Stimulated activated CD8-positive, alpha-beta memory T cell treated with anti-CD3 and anti-CD28 coated beads, Interleukin-12 subunit alpha, Interleukin-12 subunit beta, amount 100 ng/mL, for 1 hour (primary cell): Measurements from ENCODE around the gene CCDC90B.
A peak's percentile ranks its signal among the peaks of the same experiment; 100 is the strongest.
"Not testable (repeated sequence)": the region's sequence is repeated elsewhere in the genome, so short reads cannot be mapped to it uniquely, and the experiment has no call there.

Experiments
- DNase-seq: peaks from one replicate; pipeline ENCODE4 v3.0.0-alpha.2; 2020; ENCODE audit warnings: low read depth

CCDC90B gene, protein sequence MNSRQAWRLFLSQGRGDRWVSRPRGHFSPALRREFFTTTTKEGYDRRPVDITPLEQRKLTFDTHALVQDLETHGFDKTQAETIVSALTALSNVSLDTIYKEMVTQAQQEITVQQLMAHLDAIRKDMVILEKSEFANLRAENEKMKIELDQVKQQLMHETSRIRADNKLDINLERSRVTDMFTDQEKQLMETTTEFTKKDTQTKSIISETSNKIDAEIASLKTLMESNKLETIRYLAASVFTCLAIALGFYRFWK

DNA sequence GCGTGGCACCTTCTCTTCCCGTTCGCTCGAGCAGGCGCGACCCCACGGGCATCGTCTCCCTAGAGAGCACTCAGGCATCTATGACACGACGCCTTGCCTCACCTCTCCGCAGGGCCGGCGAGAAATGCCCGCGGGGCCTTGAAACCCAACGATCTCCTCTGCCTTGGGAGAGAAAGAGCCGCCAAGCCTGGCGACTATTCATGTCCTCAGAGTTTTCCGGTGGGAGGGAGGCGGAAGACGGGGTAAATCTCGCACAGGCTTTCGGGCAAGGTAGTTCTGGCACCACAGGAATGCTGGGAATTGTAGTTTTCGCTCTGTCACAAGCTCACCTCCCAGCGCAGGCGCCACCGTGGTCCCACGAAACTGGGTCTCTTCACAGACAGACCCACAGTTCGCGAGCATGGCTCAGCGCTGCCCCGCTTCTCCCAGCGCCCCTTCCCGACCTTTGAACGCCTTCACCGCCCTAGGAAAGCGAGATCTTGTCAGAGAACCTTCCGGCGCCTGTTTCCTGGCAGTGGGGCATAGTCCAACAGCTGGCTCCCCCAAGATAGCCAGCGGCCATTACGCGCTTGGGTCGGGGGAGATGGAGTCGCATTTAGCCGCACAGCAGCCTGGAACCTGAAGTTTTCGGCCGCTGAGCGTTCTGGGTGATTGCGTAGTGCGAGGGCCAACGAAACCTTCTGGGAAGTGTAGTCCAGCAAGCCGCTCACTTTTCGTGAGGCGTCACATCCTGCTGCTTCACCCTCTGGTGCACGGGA lies at the start of gene CCDC90B:
Gene CCDC90B (minus strand): TSS at position 597 of the 758 bp plus-strand sequence. CDS start 395 bp downstream, at position 202.
- peak; percentile 87 for DNase-seq

DNA sequence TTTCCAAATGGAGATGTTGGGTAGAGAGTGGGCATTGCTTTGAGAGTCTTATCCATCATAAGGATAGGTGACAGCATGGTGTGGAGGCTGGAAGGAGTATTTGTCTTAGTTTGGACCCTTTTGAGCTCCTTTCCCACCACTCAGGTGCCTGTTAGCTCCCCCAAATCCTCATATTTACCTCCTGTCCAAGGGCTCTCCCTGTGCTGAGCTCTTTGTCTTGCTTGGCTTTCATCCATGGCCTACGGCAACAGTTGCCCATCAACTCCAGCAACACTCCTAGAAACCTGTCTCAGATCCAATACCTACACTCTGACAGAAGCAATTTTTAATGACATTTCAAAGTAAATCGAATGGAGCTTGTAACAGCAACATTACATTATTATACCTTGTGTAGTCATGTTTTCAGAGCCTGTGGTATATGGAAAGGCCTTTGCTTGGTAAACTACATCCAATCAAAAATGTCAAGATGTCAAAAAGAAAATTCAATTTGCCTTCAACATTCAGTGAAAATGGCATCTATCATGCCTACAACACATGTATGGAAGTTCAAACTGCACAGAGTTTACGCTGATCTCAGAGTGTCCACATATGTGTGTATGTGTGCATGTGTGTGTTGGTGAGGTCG lies 49.4 kb upstream of the CCDC90B start:
- DNase-seq = no peak

DNA sequence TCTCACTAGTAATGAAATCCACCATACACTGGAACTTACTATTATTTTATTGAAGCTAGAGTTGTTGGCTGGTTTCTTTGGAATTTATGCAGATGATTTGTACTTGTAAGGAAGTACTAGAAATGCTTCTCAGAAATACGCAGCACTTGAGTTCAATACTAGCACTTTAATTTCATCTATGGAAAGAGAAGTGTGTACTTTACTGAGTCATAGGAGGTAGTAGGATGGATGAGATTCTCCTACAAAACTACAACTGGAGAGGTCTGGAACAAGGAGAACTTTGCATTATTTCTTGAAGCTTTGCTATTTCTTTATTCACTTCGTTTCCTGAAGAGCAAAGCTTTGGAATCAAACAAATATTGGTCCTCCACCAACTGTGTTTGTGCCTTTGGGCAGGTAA lies 44.1 kb upstream of the CCDC90B start:
- DNase-seq = no peak

DNA sequence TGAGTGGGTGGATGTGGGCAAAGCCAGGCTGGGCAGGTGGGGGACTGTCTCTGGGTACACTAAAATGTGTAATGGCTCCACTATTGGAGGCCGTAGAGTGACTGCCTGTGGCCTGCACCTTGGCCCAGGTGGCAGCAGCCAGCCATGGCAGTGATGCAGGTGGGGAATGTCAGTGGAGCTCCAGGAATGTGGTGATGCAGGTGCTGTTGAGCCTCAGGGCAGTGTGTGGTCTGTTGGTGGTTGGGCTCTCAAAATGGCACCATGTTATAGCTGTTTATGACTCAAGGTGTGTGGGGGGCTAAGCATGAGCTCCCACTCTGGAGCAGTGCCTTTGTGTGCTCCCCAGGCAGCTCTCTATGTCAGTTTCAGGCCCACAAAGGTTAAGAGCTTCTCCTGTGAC lies 40.2 kb upstream of the CCDC90B start:
- no peak for DNase-seq

DNA sequence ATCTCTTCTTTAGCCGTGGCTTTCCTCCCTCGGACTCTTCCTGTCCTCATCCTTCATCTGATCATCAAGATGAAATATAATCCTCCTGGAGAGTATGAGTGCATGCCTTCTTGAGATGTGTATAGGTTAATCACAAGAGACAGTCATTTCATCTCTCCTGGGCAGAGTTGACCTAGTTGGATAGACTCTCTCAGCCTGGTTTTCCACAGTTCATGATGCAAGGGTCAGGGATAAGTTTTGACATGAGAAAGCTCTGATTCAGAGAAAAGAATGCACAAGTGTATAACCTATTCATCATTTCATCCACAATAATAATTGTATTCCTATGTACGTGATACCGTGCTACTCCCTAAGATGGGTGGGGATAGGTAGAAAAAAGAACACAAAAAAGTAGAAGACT lies 33.2 kb upstream of the CCDC90B start:
- no peak for DNase-seq

DNA sequence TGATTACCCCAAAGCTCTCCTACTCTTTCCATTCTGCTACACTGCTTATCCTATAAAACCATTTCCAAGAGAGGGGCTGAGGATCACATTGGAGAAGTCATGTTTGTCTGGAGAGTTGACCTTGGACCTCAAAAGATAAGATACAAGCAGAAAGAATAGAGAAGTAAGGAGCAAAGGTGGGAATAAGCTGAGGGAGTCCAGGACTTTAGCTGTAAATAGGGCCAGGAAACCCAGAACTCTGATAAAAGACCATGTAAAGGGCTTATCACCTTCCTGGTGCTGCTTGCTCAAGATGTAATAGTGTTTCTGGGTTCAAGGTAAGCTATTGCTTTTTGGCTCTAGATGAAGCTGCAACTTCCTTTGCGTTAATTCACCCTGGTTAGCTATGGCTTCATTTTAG lies 32.8 kb upstream of the CCDC90B start:
- DNase-seq = no peak

DNA sequence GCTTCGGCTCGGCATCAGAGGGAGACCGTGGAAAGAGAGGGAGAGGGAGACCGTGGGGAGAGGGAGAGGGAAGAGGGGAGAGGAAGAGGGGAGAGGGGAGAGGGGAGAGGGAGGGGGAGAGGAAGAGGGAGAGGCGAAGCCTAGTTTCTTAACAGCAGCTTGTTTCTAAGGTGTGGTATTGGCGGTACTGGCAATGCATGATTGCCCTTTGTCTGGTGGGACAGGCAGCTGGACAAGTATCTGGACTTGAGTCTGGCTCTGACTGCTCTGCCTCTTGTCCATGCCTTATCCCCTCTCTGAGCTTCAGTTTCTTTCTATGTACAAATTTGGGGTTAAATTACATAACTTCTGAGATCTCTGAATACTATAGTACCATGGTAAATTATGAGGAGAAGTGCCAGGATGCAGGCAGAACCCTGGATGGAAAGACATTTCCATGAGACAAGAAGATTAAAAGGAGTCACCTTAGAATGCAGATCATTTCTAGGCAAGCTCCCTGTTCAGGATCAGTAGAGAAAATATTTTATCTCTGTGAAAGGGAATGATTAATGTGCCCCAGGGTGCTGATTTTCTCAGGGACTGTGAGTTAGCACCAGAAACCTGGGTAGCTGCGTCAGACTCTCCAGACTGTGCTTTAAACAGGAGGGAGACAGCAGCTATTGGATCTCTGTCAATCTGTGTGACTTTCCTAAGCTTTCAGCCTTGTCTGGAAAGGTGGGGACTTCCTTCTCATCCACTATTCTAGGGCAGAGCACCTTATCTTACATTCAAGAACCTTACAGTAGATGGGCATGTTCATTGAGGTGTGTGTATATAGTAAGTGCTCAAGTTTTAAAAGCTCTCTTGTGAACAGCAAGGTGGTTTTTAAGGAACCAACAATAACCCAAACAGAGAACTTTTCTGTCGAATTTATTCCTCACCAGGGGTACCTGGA lies 31.9 kb upstream of the CCDC90B start:
- DNase-seq = no peak

DNA sequence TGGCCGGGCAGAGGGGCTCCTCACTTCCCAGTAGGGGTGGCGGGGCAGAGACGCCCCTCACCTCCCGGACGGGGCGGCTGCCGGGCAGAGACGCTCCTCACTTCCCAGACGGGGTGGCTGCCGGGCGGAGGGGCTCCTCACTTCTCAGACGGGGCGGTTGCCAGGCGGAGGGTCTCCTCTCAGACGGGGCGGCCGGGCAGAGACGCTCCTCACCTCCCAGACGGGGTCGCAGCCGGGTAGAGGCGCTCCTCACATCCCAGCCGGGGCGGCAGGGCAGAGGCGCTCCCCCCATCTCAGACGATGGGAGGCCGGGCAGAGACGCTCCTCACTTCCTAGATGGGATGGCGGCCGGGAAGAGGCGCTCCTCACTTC lies 30.7 kb upstream of the CCDC90B start:
- not testable (repeated sequence) for DNase-seq

DNA sequence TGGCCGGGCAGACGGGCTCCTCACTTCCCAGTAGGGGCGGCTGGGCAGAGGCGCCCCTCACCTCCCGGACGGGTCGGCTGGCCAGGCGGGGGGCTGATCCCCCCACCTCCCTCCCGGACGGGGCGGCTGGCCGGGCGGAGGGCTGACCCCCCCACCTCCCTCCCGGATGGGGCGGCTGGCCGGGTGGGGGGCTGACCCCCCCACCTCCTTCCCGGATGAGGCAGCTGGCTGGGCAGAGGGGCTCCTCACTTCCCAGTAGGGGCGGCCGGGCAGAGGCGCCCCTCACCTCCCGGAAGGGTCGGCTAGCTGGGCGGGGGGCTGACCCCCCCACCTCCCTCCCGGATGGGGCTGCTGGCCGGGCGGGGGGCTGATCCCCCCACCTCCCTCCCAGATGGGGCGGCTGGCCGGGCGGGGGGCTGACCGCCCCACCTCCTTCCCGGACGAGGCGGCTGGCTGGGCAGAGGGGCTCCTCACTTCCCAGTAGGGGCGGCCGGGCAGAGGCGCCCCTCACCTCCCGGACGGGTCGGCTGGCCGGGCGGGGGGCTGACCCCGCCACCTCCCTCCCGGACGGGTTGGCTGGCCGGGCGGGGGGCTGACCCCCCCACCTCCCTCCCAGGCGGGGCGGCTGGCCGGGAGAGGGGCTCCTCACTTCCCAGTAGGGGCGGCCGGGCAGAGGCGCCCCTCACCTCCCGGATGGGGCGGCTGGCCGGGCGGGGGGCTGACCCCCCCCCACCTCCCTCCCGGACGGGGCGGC lies 30.2 kb upstream of the CCDC90B start:
- not testable (repeated sequence) for DNase-seq

DNA sequence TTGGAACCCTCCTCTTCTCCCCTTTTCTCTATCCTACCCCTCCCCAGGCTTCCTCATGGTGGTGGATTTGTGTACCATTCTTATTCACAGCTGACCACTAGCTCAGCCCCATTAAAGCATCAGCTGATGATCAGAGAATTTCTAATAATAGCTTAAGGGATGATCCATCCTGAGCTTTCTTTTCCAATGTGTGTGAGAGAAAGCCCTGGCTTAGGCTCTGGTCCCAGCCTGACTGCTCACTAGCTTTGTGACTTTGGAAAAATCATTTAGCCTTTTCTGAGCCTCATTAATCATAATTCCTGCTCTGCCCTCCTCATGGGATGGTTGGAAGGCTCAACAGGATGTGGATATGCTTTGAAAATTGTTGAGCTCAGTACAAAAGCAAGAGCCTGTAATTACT lies 26.3 kb upstream of the CCDC90B start:
- DNase-seq = no peak

DNA sequence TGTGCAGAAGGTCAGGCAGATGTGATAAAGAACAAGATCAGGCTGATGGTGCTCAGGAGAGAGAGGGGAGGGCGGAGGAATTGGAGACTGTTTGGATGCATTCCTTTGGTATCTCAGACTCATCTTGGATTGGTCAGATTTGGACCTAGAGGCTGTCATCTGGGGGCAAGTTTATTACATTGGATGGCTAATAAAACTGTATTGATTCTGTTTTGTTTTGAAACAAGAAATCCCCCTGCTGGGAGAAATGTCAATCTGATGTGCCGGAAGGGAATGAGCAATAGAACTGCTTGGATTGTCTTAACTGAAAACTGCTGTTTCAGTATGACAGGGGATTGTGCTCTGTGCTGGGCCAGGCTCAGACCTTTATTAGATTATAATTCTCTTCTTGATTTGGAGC lies 25.5 kb upstream of the CCDC90B start:
- no peak for DNase-seq

DNA sequence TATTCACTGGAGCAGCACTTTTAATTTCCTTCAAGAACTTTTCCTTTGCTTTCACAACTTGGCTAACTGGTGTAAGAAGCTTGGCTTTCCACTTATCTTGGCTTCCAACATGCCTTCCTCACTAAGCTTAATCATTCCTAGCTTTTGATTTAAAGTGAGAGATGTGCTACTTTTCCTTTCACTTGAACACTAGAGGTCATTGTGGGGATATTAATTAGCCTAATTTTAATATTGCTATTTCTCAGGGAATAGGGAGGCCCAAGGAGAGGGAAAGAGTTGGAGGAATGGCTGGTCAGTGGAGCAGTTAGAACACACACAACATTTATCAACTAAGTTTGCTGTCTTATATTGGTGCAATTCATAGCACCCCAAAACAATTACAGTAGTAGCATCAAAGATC lies 24.6 kb upstream of the CCDC90B start:
- no peak for DNase-seq

DNA sequence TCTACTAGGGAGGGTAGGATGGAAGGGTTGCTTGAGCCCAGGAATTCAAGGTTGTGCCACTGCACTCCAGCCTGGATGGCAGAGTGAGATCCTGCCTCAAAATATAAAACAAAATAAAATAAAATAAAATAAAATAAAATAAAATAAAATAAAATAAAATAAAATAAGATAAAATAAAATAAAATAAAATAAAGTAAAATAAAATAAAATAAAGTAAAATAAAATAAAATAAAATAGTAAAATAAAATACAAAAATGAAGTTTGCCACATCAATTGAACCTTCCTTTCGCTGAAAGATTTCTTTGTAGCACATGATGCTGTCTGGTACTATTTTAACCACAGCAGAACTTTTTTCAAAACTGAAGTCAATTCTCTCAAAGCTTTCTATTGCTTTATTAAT lies 22.4 kb upstream of the CCDC90B start:
- DNase-seq = not testable (repeated sequence)

DNA sequence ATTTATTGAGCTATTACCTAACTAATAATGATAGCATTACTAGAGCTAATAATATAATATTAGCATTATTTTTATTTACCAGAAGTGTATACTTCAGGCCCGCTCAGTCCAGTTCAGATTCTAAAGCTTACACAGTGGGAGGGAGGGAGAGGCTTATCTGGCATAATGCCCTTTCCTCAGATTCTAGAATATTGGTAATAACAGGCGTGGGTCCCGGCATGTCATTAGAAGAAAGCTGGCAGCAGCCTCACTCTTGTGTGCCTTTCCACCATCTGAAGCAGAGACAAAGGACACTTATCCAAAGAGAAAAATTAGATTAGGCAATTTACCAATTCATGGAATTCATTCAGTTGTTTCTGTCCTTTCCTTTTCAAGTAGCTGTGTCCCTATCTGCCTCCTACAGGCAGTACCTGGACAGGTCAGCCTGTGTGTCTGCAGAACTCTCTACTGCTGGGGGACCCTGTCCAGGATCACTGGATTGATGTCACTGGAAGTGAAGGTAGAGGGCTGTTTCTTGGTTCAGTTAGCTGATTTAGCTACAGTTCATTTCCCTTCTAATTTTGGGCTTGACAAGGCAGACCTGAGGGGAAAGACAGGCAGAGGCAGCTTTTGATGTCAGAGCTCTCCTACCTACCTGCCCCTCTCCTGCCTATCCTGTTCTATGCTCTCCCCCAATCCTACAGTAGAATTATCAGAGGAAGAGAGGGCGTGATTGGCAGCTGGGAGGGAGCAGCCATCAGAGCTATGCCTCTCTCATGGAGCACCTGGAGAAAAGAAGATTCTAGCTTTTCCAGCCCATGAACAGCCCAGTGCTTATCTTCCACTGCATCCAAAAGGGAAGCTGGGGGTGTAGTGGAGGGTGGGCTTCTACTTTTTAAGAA lies 20.3 kb upstream of the CCDC90B start:
- DNase-seq = no peak

DNA sequence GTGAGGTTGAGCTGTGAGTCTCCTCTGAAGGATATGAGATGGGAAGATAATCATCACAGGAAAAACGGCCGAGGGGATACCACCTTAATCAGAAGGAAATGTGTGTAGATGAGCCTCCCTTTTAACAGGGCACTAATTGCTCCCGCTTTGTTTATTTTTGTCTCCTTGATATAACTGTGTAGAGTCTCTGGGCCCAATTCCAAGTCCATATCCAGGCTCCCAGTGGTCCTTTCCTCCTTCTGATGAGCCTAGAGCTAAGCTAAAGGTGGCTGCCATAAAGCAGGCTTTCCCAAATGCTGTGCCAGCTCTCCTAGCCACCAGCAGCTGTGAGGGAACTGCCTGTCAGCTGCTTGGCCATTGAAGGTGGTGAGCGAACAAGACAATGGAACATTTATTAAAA lies 17.1 kb upstream of the CCDC90B start:
- no peak for DNase-seq

DNA sequence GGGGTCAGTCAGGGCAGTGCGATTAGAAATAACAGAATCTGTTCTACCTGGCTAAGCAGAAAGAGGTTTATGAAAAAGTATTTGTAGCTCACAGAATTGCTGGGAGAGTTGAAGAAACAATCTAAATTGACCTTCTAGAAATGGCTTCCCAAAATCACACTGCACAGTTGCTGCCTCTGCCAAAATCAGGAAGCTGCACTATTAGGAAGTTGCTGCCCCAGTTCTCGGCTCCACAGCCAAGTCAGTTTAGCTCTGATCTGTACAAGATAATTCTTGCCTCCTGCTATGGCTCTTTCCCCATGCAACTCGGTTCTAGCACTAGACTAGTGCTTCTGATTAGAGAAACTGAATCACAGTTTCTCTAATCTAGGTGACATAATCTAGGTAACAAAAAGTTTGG lies 16.0 kb upstream of the CCDC90B start:
- DNase-seq = no peak

DNA sequence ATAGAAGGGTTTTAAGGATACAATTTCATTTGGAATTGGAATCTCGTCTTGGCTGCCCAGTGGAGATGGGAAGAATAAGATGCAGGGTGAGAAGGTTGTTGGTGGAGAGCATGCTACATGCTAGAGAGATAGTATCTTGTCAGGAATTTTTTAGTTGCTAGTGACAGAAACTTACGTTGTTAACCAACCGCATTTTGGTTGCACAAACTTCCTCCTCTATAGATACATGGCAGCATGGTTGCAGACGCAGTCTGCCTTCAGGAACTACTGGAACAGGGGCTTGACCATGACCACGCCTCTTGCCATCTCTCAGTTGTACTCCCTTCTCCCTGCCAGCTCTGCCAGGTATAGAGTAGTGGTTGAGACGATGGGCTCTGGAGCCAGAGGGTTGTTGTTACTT lies 13.5 kb upstream of the CCDC90B start:
- DNase-seq = no peak

DNA sequence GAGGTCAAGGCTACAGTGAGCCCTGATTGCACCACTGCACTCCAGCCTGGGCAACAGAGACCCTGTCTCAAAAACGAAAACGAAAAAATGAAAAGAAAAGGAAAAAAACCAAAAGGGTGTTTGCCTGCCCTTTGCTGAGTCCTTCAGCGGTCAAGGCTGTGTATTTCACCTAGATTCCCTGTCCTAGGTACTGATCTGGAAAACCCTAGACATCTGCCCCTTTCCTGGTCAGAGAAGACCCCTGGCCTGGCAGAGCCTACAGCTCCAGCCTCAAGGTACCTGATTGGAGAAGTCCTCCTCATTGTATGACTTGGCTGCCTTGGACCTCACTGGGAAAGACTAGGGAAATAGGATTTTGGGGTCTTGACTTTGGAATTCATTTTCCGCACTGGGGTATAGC lies 8.0 kb upstream of the CCDC90B start:
- no peak for DNase-seq

DNA sequence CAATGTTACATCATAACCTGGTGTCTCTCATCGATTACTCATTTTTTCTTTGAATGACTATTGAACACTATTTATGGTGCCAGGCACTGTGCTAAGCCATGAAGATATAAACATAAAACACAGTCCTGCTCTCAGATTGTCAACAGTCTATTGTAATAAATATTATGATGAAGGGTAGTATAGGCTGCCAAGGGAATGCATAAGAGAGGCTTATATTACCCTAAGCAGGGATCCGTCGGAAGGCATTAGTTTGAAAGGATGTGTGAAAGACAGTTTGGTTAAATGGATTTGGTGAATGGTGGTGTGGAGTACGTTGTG lies 7.2 kb upstream of the CCDC90B start:
- no peak for DNase-seq

DNA sequence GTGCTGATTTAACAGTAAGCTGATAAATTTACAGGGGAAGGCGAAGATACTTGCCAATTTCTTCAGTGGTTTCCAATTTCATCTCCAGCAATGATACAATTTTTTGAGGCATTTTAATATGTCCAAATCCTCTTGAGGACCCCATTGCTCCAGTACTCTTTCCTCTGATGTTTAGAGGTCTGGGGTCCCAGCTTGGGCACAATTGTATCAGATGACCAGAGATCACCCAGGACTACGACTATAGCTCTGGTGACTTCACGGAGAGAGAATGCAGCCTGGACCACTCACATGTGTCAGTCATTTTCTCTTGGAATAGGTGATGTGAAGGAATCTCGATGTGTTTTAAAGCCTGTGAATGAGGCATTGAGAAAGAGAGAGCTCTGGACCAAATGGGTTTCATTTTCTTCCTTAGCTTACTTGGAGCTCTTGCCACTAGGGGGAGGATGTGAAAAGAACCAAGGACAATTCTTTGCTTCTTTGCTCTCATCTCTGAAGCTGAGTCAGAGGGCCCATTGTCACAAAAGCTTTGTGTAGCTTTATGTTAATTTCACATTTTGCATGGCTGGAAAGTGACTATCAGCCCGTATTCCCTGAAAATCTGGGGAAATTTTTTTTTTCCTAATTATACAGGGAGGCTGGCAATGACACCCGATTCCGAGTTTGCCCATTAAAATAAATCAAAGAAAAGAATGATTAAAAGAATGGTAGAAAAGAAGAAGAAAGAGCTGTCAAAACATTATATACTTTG lies 6.7 kb upstream of the CCDC90B start:
- DNase-seq = peak; percentile 10
